Fibroblast of skin of back (primary cell): ENCODE results near the gene CNOT4.

Source experiments
- DNase-seq: peaks from one replicate; pipeline ENCODE4 v3.0.0-alpha.2; 2013

CNOT4 gene

DNA sequence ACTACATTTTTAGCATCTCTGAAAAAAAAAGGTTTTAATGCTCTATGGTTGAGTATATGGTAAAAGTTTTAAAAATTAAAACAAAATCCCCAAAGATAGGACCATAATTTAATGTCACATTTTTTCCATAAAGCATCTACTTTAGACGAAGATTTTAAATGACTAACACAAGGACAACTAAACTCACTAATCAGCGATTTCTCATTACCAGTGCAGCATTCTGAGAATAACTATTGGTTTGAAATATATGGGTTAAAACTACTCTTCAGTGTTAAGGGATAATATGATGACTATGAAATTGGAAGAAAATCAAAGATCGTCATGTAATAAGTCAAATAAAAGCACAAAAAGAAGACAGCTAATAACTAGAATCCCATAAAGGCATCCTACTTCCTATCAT lies 118.4 kb downstream of the CNOT4 start:
- DNase-seq: no peak

DNA sequence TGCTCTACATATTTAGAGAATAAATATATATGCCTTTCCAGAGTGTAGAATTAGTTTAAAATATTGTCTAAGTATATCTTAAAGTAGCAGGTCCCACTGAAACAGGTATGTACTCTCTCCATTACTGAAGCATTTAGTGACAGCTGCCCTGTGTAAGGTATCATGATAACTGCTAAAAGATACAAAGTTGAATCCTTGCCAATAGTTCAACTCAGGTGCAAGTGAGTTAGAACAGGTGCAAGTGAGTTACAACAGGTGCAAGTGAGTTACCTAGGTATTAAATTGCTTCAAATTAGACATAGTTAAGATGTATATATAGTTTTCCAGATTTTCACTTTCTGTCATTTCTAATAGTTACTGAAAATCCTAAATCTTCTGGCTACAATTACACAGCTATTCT lies 119.1 kb downstream of the CNOT4 start:
- no peak for DNase-seq

- DNase-seq: no peak
Measured at GRCh38 chr7:135389971-135390370, 119.9 kb downstream of the CNOT4 start.

DNA sequence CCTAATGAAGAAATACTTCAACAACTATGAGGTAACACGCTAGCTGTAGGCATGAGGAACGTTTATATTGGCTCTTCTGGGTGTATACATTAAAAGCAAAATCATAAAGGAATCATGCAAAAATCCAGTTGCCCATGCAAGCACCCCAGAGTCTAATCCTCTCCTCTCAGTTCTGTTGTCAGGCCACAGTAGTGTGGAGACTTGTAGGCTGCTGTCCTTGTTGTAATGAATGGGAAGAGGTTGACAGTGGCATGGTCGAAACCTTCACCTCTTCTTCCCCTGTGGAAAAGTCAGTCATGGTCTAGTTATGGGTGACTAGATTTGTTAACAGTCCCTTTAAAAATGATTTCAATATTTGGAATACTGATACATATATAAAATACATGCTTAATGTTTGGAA lies 121.3 kb downstream of the CNOT4 start:
- DNase-seq: no peak

DNA sequence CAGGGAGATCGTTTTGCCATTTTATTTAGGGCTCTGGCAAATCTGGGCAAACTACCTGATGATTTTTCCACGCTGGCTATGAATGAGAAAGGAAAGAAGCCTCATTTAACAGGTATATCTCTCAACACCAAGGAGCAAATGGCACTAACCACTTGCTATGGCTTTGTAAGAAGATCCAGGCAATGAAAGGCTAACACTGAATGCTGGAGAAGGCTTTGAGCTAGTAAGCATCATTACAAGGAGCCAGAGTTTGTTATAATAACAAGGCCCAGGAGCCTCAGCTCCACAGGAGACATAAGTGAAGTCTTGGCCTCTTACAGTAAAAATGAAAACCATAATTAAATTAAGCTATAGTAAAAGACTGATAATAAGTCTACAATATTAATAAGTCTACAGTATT lies 123.1 kb downstream of the CNOT4 start:
- no peak for DNase-seq

GRCh38 chr7:135386181-135386580 lies 123.7 kb downstream of the CNOT4 start:
- DNase-seq: peak; percentile 21

DNA sequence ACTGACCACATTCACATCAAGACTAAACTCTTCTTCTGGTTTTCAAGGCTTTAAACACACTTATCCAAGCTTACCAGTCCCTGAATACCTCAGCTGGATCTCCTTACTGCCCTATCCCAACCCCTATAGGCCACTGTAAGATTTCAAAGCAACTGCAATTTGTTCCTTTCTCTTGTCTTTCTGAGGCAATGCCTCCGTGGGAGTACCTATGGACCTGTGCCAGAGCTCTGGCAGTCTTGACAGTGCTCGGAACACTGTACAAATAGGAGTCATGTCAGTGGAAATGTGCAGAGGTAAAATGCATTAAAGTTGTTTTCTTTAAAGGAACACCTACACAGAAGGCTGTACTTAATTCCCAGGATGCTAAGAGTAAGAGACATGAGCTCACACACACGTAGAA lies 124.7 kb downstream of the CNOT4 start:
- DNase-seq: no peak

- no peak for DNase-seq
Measured at GRCh38 chr7:135383525-135384175, 126.3 kb downstream of the CNOT4 start.

DNA sequence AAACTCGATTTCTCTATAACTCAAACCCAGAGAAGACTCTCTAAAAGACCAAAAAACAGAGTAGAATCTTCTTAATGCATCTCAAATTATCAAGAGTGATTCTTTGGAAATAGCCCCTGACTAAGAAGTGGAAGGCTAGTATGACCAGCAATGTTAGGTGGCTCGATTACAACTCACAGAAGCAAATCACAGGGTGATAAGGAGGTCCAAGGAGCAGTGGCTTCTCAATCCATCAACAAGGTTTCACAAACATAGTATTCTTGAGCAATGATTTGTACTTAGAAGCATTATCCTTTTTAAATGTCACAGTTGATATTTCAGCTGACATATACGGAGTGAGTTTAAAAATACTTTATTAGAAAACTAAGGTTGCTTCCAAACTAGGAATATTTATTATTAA lies 127.7 kb downstream of the CNOT4 start:
- no peak for DNase-seq

GRCh38 chr7:135381369-135381768 lies 128.5 kb downstream of the CNOT4 start:
- no peak for DNase-seq

DNA sequence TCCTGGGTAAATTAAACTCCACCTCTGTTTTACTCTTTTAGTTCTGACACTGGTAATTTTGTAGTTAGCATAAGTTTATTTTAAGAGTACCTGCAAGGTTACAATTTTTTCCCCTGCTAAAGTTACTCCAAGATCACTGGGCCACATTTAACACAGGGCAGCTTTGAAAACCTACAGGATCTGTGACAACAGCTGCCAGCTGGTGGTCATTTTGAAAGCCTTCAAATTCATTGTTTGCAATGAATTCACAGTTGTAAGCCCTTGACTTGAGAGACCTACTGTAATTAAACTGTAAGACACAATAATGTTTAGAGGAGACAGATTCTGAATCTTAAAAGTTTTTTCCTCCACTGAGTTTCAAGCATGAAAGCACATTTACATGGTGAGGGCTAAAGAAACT lies 129.6 kb downstream of the CNOT4 start:
- no peak for DNase-seq

DNA sequence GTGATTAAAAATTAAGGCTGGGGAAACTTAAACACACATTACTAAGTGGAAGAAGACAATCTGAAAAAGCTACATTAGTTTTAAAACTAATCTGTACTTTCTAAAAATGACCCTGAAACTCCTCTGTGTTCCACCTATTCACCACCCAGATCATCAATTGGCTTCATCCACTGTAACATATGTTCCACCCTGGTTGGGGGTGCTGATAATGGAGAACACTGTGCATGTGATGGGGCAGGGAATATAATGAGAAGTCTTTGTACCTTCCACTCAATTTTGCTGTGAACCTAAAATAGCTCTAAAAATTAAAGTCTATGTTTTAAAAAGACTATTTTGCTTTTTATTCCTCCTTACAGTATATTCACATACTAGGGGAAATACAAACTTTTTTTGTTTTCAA lies 132.7 kb downstream of the CNOT4 start:
- DNase-seq: no peak

GRCh38 chr7:135375908-135376699 lies 133.8 kb downstream of the CNOT4 start:
- peak; percentile 10 for DNase-seq

- DNase-seq: no peak
Measured at GRCh38 chr7:135374736-135375135, 135.2 kb downstream of the CNOT4 start.

- DNase-seq: no peak
Measured at GRCh38 chr7:135372222-135372621, 137.7 kb downstream of the CNOT4 start.

GRCh38 chr7:135370656-135371055 lies 139.2 kb downstream of the CNOT4 start:
- DNase-seq: no peak

DNA sequence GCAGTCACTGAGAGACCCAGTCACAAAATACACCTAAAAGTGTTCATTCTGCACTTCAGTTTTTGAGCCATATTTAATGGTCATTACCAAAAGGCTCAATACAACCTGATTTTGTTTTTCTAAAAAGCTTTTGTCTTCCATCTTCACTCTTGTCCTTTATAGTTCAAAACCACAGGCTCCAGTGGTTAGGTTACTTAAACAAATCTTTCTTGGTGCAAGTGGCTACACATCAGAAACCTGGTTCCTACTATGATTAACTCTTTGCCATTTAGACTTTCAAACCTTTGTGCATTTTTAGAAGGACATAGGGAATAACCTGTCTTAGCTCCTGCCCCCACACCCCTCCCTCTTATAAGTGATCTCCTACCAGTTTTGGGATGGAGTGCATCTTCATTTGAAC lies 140.5 kb downstream of the CNOT4 start:
- no peak for DNase-seq

DNA sequence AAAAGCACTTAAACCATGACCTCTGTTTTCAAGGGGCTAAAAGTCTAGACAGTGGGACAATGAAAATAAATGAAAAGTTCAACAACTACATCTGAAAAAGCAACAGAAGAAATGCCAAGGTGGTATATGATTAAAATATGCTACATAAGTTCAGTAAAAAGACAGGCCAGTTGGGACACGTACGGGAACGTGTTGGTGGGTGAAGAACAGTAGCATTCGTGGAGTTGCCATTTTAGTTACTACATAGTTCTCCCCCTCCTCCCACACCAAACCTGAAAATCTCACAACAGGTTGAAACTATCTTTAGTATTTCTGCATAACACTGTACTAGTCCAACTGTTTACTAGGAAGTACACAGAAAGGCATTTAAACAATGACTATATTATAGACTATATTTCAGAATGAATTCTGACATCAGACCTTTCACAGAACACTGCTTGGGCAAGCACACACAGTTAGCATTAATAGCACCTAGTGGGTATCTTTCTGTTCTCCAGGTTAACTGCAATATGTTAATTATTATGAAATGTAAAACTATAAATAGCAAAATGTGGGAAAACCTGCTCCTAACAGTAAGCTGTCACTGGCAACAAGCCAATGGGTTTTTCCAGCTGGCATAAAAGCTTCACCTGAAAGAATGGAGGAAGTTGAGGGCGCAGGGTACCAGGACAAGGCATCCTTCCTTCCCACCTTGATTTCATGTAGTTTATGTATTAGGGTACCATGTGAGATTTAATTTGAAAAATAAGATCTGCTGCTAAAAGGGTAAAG lies 141.3 kb downstream of the CNOT4 start:
- no peak for DNase-seq

- no peak for DNase-seq
Measured at GRCh38 chr7:135366843-135367508, 142.9 kb downstream of the CNOT4 start.

GRCh38 chr7:135365721-135366120 lies 144.2 kb downstream of the CNOT4 start:
- DNase-seq: no peak

DNA sequence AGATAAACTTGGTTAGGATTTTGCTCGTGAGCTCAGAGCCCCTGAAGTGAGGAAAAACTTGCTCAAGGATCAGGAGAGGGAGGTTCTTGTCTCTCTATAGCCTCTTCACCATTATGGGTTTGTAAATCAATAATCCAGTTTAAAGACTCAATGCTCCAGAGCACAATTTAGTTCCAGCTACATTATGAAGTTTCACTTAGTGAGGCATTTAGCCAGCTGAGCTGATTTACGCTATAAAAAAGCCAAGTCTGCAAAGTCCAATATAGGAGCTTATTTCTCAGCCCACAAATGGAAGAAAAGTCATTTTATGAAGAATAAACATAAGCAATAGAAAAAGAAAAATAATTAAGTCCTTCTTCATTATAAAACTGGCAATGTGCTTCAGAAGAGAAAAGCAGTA lies 145.7 kb downstream of the CNOT4 start:
- no peak for DNase-seq

- DNase-seq: no peak
Measured at GRCh38 chr7:135362871-135363270, 147.0 kb downstream of the CNOT4 start.

DNA sequence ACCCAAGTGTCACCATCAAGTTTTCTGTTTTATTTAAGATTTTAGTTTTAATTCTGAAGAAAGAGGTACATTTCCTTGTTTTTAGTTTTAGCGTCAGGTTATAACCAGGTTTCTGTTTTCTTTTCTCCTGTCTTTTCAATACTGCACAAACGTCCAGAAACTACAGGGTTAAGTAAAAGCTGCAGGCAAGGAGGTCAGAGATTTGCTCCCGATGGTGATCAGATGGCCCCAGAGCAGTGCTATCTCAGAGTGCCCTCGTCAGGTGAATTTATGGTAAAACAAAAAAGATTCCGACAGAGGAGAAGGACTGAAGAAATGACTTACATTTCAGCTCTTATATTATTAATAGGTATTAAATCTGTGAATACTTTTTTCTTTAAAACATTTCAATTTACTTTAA lies 148.1 kb downstream of the CNOT4 start:
- DNase-seq: no peak
